HUES48 (cell line): ENCODE data around the gene MMRN1.

Experiments used
- H3K27ac ChIP-seq: one replicate; pipeline ENCODE4 v1.7.0; 2013; ENCODE audit warnings: low read depth, low read length, inconsistent platforms
- H3K27me3 ChIP-seq: 2 replicates; pipeline ENCODE4 v1.6.1; 2013; ENCODE audit warnings: mild to moderate bottlenecking, low read length; ENCODE audit not compliant: control insufficient read depth, insufficient read depth
- H3K36me3 ChIP-seq: 2 replicates; pipeline ENCODE4 v1.6.1; 2013; ENCODE audit warnings: low read length; ENCODE audit not compliant: control insufficient read depth, insufficient read depth
- H3K4me1 ChIP-seq: 2 replicates; pipeline ENCODE4 v1.6.1; 2013; ENCODE audit warnings: mild to moderate bottlenecking, low read length; ENCODE audit not compliant: control insufficient read depth, insufficient read depth
- H3K4me3 ChIP-seq: 2 replicates; pipeline ENCODE4 v1.5.1; 2013; ENCODE audit warnings: mild to moderate bottlenecking, low read depth, low read length
- H3K9ac ChIP-seq: 2 replicates; pipeline ENCODE4 v1.6.1; 2013; ENCODE audit warnings: mild to moderate bottlenecking, low read depth, low read length, moderate library complexity
- H3K9me3 ChIP-seq: 2 replicates; pipeline ENCODE4 v1.6.1; 2013; ENCODE audit warnings: low read length; ENCODE audit not compliant: control insufficient read depth, insufficient read depth

The MMRN1 gene

GRCh38 chr4:89997171-89997704 is 102.6 kb downstream of the MMRN1 start:
- Histone ChIP-seq H3K4me1 (peaks cover 19% of the 10 kb centered on the region), H3K27ac (no peak overlapping the region), H3K36me3 (no peaks in the 10 kb centered on the region), H3K4me3 (no peak overlapping the region), H3K9ac (no peak overlapping the region), H3K9me3 (no peaks in the 10 kb centered on the region), H3K27me3 (no peaks in the 10 kb centered on the region)

DNA sequence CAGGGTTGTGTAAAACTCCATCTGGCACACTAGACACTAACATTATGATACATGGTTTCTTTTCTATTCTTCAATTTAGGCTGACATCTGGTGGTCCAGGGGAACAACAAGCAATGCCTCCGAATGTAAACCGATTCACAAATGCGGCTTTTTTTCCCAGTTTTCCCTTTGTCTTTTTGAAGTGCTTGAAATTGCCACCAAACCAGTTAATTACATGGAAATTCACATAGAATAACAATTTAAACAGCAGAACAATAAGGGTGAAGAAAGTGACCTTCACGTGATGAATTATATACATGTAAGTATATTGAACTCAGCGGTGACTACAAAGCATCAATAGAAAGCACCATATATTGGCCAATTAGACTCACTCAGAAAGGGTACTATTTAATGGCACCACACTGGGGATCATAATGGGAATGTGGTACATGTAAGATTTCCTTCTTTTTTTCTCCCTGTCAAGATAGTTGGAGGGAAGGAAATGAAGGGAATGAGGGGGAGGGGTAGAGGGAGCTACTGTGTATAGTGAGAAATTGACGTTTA is 103.9 kb downstream of the MMRN1 start:
- H3K27ac ChIP-seq = no peak overlapping the region
- no peak overlapping the region for H3K9ac ChIP-seq
- no peak overlapping the region for H3K4me3 ChIP-seq
- no peaks in the 10 kb centered on the region for H3K36me3 ChIP-seq
- H3K27me3 ChIP-seq = no peaks in the 10 kb centered on the region
- H3K4me1 ChIP-seq = peaks cover 25% of the 10 kb centered on the region
- H3K9me3 ChIP-seq = no peaks in the 10 kb centered on the region

DNA sequence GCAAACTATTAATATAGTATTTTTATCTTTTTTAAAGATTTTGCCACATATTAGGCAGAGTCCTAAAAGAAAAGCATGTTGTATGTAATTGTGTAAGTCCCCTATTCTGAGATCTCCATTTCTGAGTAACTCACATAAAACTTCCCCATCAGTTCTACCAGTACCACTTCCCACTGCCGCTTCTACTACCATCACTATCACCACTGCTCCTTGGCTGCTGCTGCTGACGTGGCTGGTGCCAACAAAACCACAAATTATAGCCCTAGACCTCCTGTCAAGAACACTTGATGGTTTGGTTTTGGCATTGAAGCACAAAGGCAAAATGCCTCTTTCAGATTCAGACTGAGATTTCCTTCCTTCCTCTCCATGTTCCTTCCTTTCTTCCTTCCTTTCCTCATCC is 106.4 kb downstream of the MMRN1 start:
- H3K27me3 ChIP-seq = no peaks in the 10 kb centered on the region
- no peaks in the 10 kb centered on the region for H3K36me3 ChIP-seq
- no peak overlapping the region for H3K9ac ChIP-seq
- no peak overlapping the region for H3K4me3 ChIP-seq
- peaks cover 22% of the 10 kb centered on the region for H3K4me1 ChIP-seq
- no peak overlapping the region for H3K27ac ChIP-seq
- no peaks in the 10 kb centered on the region for H3K9me3 ChIP-seq

DNA sequence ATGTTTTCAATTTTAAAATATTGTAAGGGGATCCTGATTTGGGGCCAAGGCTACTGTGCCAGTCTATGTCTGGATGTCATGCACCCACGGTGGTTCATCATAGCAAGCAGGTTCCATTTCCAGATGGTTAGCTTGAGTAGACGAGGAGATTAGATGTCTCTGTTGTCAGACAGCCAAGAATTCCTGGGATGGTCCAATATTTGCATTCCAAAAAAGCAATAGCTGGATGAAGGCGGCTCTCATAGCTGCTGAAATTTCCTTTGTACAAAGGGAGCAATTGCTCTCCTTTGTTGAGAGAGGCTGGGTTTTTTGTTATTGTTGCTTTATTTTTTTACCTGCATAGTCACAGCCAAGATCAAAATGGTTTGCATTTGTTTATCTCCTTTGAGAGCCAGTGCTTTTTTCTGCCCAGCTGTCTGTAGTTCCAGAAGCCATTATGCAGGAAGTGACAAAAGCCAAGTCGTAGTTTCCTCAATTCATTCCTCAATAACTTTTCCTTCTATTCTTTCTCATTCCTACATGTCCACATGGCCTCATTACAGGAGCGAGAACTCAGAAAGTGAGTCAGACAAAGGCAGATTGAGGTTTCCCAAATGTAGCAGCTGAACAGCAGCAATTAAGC is 107.9 kb downstream of the MMRN1 start:
- no peaks in the 10 kb centered on the region for H3K9me3 ChIP-seq
- peaks cover 19% of the 10 kb centered on the region for H3K4me1 ChIP-seq
- H3K27ac ChIP-seq = no peak overlapping the region
- no peak overlapping the region for H3K9ac ChIP-seq
- no peaks in the 10 kb centered on the region for H3K27me3 ChIP-seq
- H3K4me3 ChIP-seq = no peak overlapping the region
- H3K36me3 ChIP-seq = no peaks in the 10 kb centered on the region
